HG02938 (cell line): Measurements from ENCODE around the gene TACC3.

ENCODE experiments used
- ATAC-seq: cut with Tn5 transposase; IDR thresholded peaks from one replicate; pipeline ENCODE4 v1.9.1; 2021; ENCODE audit warnings: mild to moderate bottlenecking, moderate library complexity; ENCODE audit not compliant: unreplicated experiment

The TACC3 gene

GRCh38 chr4:1756893-1757779, 35.8 kb downstream of the TACC3 start:
- ATAC-seq, result no peak

GRCh38 chr4:1757836-1758235, 36.5 kb downstream of the TACC3 start:
- ATAC-seq, result no peak

- ATAC-seq, result no peak
Observed at GRCh38 chr4:1758306-1759121, 37.2 kb downstream of the TACC3 start.

- ATAC-seq, result no peak
Observed at GRCh38 chr4:1759170-1759817, 38.0 kb downstream of the TACC3 start.

GRCh38 chr4:1759818-1760223, 38.5 kb downstream of the TACC3 start:
- ATAC-seq, result no peak

GRCh38 chr4:1760521-1761071, 39.3 kb downstream of the TACC3 start:
- ATAC-seq, result no peak

GRCh38 chr4:1761130-1761689, 39.9 kb downstream of the TACC3 start:
- no peak for ATAC-seq

- ATAC-seq, result no peak
Observed at GRCh38 chr4:1762264-1763010, 41.1 kb downstream of the TACC3 start.

GRCh38 chr4:1763070-1763549, 41.8 kb downstream of the TACC3 start:
- no peak for ATAC-seq

GRCh38 chr4:1763550-1764080, 42.3 kb downstream of the TACC3 start:
- ATAC-seq, result no peak

- no peak for ATAC-seq
Observed at GRCh38 chr4:1764670-1765069, 43.3 kb downstream of the TACC3 start.

- ATAC-seq, result no peak
Observed at GRCh38 chr4:1765409-1766072, 44.2 kb downstream of the TACC3 start.

GRCh38 chr4:1766106-1767060, 45.1 kb downstream of the TACC3 start:
- no peak for ATAC-seq

GRCh38 chr4:1767061-1767769, 45.9 kb downstream of the TACC3 start:
- ATAC-seq, result no peak

- ATAC-seq, result no peak
Observed at GRCh38 chr4:1767770-1768366, 46.5 kb downstream of the TACC3 start.

- ATAC-seq, result no peak
Observed at GRCh38 chr4:1768367-1769034, 47.2 kb downstream of the TACC3 start.
